LNCAP (cell line): ENCODE data around the gene CCSER1.

Experiments
- CTCF ChIP-seq: fragments of 450-650 bp; IDR thresholded peaks from 2 replicates; pipeline ENCODE4 v1.5.1; 2017; ENCODE audit warnings: mild to moderate bottlenecking

The CCSER1 gene

GRCh38 chr4:90943311-90943710 is 816.1 kb downstream of the CCSER1 start:
- no peak for TF ChIP-seq CTCF

GRCh38 chr4:90946945-90947344 is 819.8 kb downstream of the CCSER1 start:
- no peak for TF ChIP-seq CTCF

GRCh38 chr4:90950385-90950841 is 823.2 kb downstream of the CCSER1 start:
- TF ChIP-seq CTCF = no peak

GRCh38 chr4:90951037-90951436 is 823.8 kb downstream of the CCSER1 start:
- no peak for TF ChIP-seq CTCF

GRCh38 chr4:90958256-90958895 is 831.2 kb downstream of the CCSER1 start:
- TF ChIP-seq CTCF = no peak

- no peak for TF ChIP-seq CTCF
Measured at GRCh38 chr4:90960433-90960832, 833.2 kb downstream of the CCSER1 start.

GRCh38 chr4:90960840-90961239 is 833.6 kb downstream of the CCSER1 start:
- TF ChIP-seq CTCF = no peak

GRCh38 chr4:90970021-90970420 is 842.8 kb downstream of the CCSER1 start:
- no peak for TF ChIP-seq CTCF
